Measurements from ENCODE around the gene KCNIP1. TPM values are rescaled to one million over a fixed set of nuclear protein-coding genes. Genes with fewer than 3 reads are reported as not detected.
"Not testable (repeated sequence)": the region's sequence is repeated elsewhere in the genome, so short reads cannot be mapped to it uniquely, and the experiment has no call there.

KCNIP1 gene
- total and polyA plus RNA-seq, 10 of the 15 experiments (the other 5 are each of a cell fraction or from before 2014, with no cell fraction given) = not detected

DNA sequence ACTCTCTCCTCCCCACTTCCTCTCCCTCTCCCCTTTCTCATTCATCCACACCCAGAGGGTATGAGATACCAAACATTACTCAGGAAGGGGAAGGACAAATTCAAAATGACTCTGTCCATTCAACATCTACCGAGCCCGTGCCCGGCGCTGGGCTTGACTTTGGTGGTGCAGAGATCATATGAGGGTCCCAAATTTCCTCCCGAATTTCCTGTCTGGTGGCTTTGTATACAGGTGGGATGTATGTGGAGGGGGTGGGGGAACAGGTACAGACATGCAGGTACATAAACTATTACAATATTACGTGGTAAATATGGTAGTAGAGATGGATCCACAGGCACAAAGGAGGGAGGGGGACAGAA is 257.9 kb downstream of the KCNIP1 start (continued):
- no peak for TF ChIP-seq ETV6 (conservative IDR thresholded peaks at IDR 0.05 in 1 of 2, IDR thresholded peaks at IDR 0.05 in 1 of 2; ENCODE audit: borderline replicate concordance in 1 of 2, low read depth in 1 of 2)
- no peak for TF ChIP-seq SMARCA5 (IDR thresholded peaks at IDR 0.05)
- no peak for TF ChIP-seq NRF1 (conservative IDR thresholded peaks at IDR 0.05; ENCODE audit: low read depth, low read length)
- TF ChIP-seq, protein P1, sequence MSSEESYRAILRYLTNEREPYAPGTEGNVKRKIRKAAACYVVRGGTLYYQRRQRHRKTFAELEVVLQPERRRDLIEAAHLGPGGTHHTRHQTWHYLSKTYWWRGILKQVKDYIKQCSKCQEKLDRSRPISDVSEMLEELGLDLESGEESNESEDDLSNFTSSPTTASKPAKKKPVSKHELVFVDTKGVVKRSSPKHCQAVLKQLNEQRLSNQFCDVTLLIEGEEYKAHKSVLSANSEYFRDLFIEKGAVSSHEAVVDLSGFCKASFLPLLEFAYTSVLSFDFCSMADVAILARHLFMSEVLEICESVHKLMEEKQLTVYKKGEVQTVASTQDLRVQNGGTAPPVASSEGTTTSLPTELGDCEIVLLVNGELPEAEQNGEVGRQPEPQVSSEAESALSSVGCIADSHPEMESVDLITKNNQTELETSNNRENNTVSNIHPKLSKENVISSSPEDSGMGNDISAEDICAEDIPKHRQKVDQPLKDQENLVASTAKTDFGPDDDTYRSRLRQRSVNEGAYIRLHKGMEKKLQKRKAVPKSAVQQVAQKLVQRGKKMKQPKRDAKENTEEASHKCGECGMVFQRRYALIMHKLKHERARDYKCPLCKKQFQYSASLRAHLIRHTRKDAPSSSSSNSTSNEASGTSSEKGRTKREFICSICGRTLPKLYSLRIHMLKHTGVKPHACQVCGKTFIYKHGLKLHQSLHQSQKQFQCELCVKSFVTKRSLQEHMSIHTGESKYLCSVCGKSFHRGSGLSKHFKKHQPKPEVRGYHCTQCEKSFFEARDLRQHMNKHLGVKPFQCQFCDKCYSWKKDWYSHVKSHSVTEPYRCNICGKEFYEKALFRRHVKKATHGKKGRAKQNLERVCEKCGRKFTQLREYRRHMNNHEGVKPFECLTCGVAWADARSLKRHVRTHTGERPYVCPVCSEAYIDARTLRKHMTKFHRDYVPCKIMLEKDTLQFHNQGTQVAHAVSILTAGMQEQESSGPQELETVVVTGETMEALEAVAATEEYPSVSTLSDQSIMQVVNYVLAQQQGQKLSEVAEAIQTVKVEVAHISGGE (CRISPR knock-in tag; IDR thresholded peaks at IDR 0.05) = no peak

DNA sequence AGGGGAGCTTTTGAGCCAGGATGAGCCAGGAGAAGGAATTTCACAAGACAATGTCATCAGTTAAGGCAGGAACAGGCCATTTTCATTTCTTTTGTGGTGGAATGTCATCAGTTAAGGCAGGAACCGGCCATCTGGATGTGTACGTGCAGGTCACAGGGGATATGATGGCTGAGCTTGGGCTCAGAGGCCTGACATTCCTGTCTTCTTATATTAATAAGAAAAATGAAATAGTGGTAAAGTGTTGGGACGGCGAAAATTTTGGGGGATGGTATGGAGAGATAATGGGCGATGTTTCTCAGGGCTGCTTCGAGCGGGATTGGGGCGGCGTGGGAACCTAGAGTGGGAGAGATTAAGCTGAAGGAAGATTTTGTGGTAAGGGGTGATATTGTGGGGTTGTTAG is 258.5 kb downstream of the KCNIP1 start:
- RAD21 ChIA-PET (ENCODE audit: unreplicated experiment); H3K4me1 ChIP-seq (ENCODE audit: control insufficient read depth, insufficient read depth, low read length); H3K4me2 ChIP-seq (ENCODE audit: control insufficient read depth, insufficient read depth); POLR2A ChIA-PET; H4K20me1 ChIP-seq (ENCODE audit: control insufficient read depth, insufficient read depth); SMC1A ChIA-PET (ENCODE audit: uncharacterized antibody, unreplicated experiment); DNase-seq (ENCODE audit: low read depth, low spot score); intact Hi-C loops (cut with micrococcal nuclease; ENCODE audit: unreplicated experiment); H2AFZ ChIP-seq (ENCODE audit: control insufficient read depth, low read depth, low read length); H3K27ac ChIP-seq (ENCODE audit: control insufficient read depth, insufficient read depth); FAIRE-seq; in situ Hi-C loops (cut with MboI); H3K9ac ChIP-seq (ENCODE audit: control insufficient read depth, insufficient read depth, low read length); CTCF ChIA-PET; H3K36me3 ChIP-seq (ENCODE audit: control insufficient read depth in 2 of 2, insufficient read depth in 2 of 2, low read length in 1 of 2); ATAC-seq; H3K9me3 ChIP-seq (replicated peaks; ENCODE audit: control insufficient read depth, insufficient read depth, low read length); H3K27me3 ChIP-seq (replicated peaks in 1 of 2; ENCODE audit: control insufficient read depth in 2 of 2, insufficient read depth in 2 of 2, low read length in 1 of 2); H3K79me2 ChIP-seq (ENCODE audit: control insufficient read depth, insufficient read depth, low read length); BruUV-seq (replicated peaks); H3K4me3 ChIP-seq: not testable (repeated sequence)
- 78% methylated on average over 9 of the region's 9 CpGs for WGBS (ENCODE audit: insufficient coverage, insufficient replicate concordance, low lambda C conversion rate, missing lambda C conversion rate)

DNA sequence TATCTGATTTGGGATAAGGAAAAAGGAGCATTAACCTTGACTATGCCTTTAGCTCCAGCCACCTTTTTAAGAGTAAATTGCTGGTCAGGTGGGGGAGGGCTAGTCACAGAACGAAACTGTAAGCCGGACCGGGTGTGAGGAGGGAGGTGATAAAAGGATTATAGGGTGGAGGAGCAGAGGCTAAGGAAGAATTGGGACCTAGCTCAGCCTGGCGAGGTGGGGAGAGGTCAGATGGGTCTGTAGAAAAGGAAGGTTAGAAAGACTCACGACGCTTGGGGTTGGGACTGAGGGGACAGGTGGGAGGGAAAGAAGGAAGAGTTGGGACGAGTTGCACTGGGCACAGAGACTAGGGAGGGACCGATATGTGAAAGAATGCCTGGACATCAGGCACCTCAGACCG is 262.0 kb downstream of the KCNIP1 start:
- H3K9me3 ChIP-seq (replicated peaks; ENCODE audit: control insufficient read depth, insufficient read depth, low read length); intact Hi-C loops (cut with micrococcal nuclease; ENCODE audit: unreplicated experiment); H2AFZ ChIP-seq (ENCODE audit: control insufficient read depth, low read depth, low read length); BruUV-seq (replicated peaks); in situ Hi-C loops (cut with MboI); FAIRE-seq; DNase-seq (ENCODE audit: low read depth, low spot score); RAD21 ChIA-PET (ENCODE audit: unreplicated experiment); H3K4me1 ChIP-seq (ENCODE audit: control insufficient read depth, insufficient read depth, low read length); H3K4me2 ChIP-seq (ENCODE audit: control insufficient read depth, insufficient read depth); H3K9ac ChIP-seq (ENCODE audit: control insufficient read depth, insufficient read depth, low read length); H3K4me3 ChIP-seq; SMC1A ChIA-PET (ENCODE audit: uncharacterized antibody, unreplicated experiment); H3K27ac ChIP-seq (ENCODE audit: control insufficient read depth, insufficient read depth); H3K36me3 ChIP-seq (ENCODE audit: control insufficient read depth in 2 of 2, insufficient read depth in 2 of 2, low read length in 1 of 2); CTCF ChIA-PET; ATAC-seq; POLR2A ChIA-PET; H3K79me2 ChIP-seq (ENCODE audit: control insufficient read depth, insufficient read depth, low read length); H4K20me1 ChIP-seq (ENCODE audit: control insufficient read depth, insufficient read depth); H3K27me3 ChIP-seq (replicated peaks in 1 of 2; ENCODE audit: control insufficient read depth in 2 of 2, insufficient read depth in 2 of 2, low read length in 1 of 2): not testable (repeated sequence)
- 19% methylated on average over 9 of the region's 9 CpGs for WGBS (ENCODE audit: insufficient coverage, insufficient replicate concordance, low lambda C conversion rate, missing lambda C conversion rate)

All from GM12878 (cell line).